GM23248 (cell line): ENCODE results near the gene RAB12.

Experiments used
- EZH2 ChIP-seq: fragments of 200-600 bp; sonication (generic); IDR thresholded peaks from 2 replicates; pipeline ENCODE4 v1.6.1; 2018; ENCODE audit warnings: antibody characterized with exemption, mild to moderate bottlenecking; ENCODE audit not compliant: insufficient read depth, poor library complexity, severe bottlenecking
- EZH2phosphoT487 ChIP-seq: fragments of 200-600 bp; sonication (generic); IDR thresholded peaks from 2 replicates; pipeline ENCODE4 v1.6.1; 2018; ENCODE audit warnings: antibody characterized with exemption, moderate library complexity, mild to moderate bottlenecking, low read depth; ENCODE audit not compliant: insufficient read depth

GRCh38 chr18:8586941-8587340 is 22.3 kb upstream of the RAB12 start:
- TF ChIP-seq EZH2 (no peak), EZH2phosphoT487 (no peak)
